Dedifferentiated amniotic fluid mesenchymal stem cell (primary cell): ENCODE results near the gene SAMHD1.

Source experiments
- DNase-seq: peaks from one replicate; pipeline ENCODE4 v3.0.0-alpha.2; 2016; ENCODE audit errors: extremely low spot score

Gene SAMHD1

GRCh38 chr20:36873498-36874189 lies 77.9 kb downstream of the SAMHD1 start:
- no peak for DNase-seq

- DNase-seq: no peak
Observed at GRCh38 chr20:36872852-36873251, 78.7 kb downstream of the SAMHD1 start.

- DNase-seq: no peak
Observed at GRCh38 chr20:36871640-36872570, 79.6 kb downstream of the SAMHD1 start.

- DNase-seq: no peak
Observed at GRCh38 chr20:36866681-36867495, 84.6 kb downstream of the SAMHD1 start.

GRCh38 chr20:36866164-36866563 lies 85.3 kb downstream of the SAMHD1 start:
- no peak for DNase-seq

GRCh38 chr20:36865861-36866149 lies 85.7 kb downstream of the SAMHD1 start:
- DNase-seq: no peak

GRCh38 chr20:36865076-36865860 lies 86.2 kb downstream of the SAMHD1 start:
- no peak for DNase-seq

GRCh38 chr20:36862857-36863668 lies 88.4 kb downstream of the SAMHD1 start:
- DNase-seq: no peak

GRCh38 chr20:36861875-36862801 lies 89.4 kb downstream of the SAMHD1 start:
- DNase-seq: peak; percentile 72

GRCh38 chr20:36861625-36861874 lies 90.0 kb downstream of the SAMHD1 start:
- DNase-seq: no peak

- no peak for DNase-seq
Observed at GRCh38 chr20:36860811-36861624, 90.5 kb downstream of the SAMHD1 start.

GRCh38 chr20:36860339-36860738 lies 91.2 kb downstream of the SAMHD1 start:
- DNase-seq: no peak

GRCh38 chr20:36859700-36860330 lies 91.7 kb downstream of the SAMHD1 start:
- DNase-seq: no peak

GRCh38 chr20:36859282-36859555 lies 92.3 kb downstream of the SAMHD1 start:
- DNase-seq: no peak

- DNase-seq: no peak
Observed at GRCh38 chr20:36856691-36857635, 94.5 kb downstream of the SAMHD1 start.

- peak; percentile 38 for DNase-seq
Observed at GRCh38 chr20:36856195-36856594, 95.3 kb downstream of the SAMHD1 start.

- DNase-seq: no peak
Observed at GRCh38 chr20:36855241-36855657, 96.3 kb downstream of the SAMHD1 start.
